Colonic mucosa (tissue), 4 donors: ENCODE measurements around the gene FNDC3B. TPM values are rescaled to one million over a fixed set of nuclear protein-coding genes. Genes with fewer than 3 reads are reported as not detected.

Experiments used
- DNase-seq: peaks from one replicate; pipeline ENCODE4 v3.0.0-alpha.2; 2020
- H3K27ac ChIP-seq: fragments of 200-600 bp; one replicate; pipeline ENCODE4 v1.8.0; 2021
- H3K27me3 ChIP-seq: fragments of 200-600 bp; one replicate; pipeline ENCODE4 v1.8.0; 2021
- H3K36me3 ChIP-seq: fragments of 200-600 bp; one replicate; pipeline ENCODE4 v1.8.0; 2021
- H3K4me1 ChIP-seq: fragments of 200-600 bp; one replicate; pipeline ENCODE4 v1.8.0; 2021; ENCODE audit warnings: mild to moderate bottlenecking
- H3K4me3 ChIP-seq: fragments of 200-600 bp; one replicate; pipeline ENCODE4 v1.8.0; 2021
- H3K9ac ChIP-seq, 2 donors: one replicate each; pipeline ENCODE4 v1.7.0; 2013; ENCODE audit warnings: control low read depth in 2 of 2, low read depth in 2 of 2, low read length in 2 of 2
- H3K9me3 ChIP-seq: fragments of 200-600 bp; one replicate; pipeline ENCODE4 v1.8.0; 2021
- CTCF ChIP-seq: fragments of 200-600 bp; IDR thresholded peaks from one replicate; pipeline ENCODE4 v1.8.0; 2022; ENCODE audit warnings: antibody characterized with exemption, mild to moderate bottlenecking
- intact Hi-C: fragments of 100-400 bp; cut with DNase I; formaldehyde crosslinking; loops from one replicate; pipeline ENCODE4 v1.14.1; 2022
- total RNA-seq, 2 donors: library from RNA; stranded (reverse); fragmentation: NEBNext Ultra II Directional in 1 of 2; extraction: Animal tissue kit (Norgen Biotek cat#: 25700) in 1 of 2; gene quantifications; one replicate each; pipeline ENCODE4 v1.2.1, GENCODE V29; 2021
- donor health status: healthy.
- donor health status: DM: no; HTN: no; CAD: no.
- donor health status: DM: no; HTN: no; CAD: no.

Gene FNDC3B
- total RNA-seq, 2 donors from 2014 or later = 66.7 to 142 TPM

GRCh38 chr3:172009803-172010202 lies 29.6 kb upstream of the FNDC3B start:
- no peak overlapping the region for H3K9ac ChIP-seq
- intact Hi-C loops = no loop called here
- H3K4me1 ChIP-seq = no peaks in the 10 kb centered on the region
- DNase-seq = no peak
- no peak overlapping the region for H3K27ac ChIP-seq
- TF ChIP-seq CTCF = no peak
- H3K9me3 ChIP-seq = no peaks in the 10 kb centered on the region
- H3K36me3 ChIP-seq = no peaks in the 10 kb centered on the region
- no peak overlapping the region for H3K4me3 ChIP-seq
- H3K27me3 ChIP-seq = no peaks in the 10 kb centered on the region

GRCh38 chr3:172012775-172013174 lies 26.6 kb upstream of the FNDC3B start:
- no peak overlapping the region for H3K27ac ChIP-seq
- H3K9ac ChIP-seq = no peak overlapping the region
- no peaks in the 10 kb centered on the region for H3K4me1 ChIP-seq
- H3K4me3 ChIP-seq = no peak overlapping the region
- H3K27me3 ChIP-seq = no peaks in the 10 kb centered on the region
- intact Hi-C loops = no loop called here
- no peak for DNase-seq
- no peak for TF ChIP-seq CTCF
- no peaks in the 10 kb centered on the region for H3K36me3 ChIP-seq
- H3K9me3 ChIP-seq = no peaks in the 10 kb centered on the region

- DNase-seq = no peak
- H3K4me1 ChIP-seq = no peaks in the 10 kb centered on the region
- H3K4me3 ChIP-seq = no peak overlapping the region
- no peak overlapping the region for H3K27ac ChIP-seq
- TF ChIP-seq CTCF = no peak
- intact Hi-C loops = no loop called here
- no peak overlapping the region for H3K9ac ChIP-seq
- no peaks in the 10 kb centered on the region for H3K9me3 ChIP-seq
- H3K36me3 ChIP-seq = no peaks in the 10 kb centered on the region
- H3K27me3 ChIP-seq = no peaks in the 10 kb centered on the region
These were observed 25.2 kb upstream of the FNDC3B start for GRCh38 chr3:172014145-172014544.

GRCh38 chr3:172018364-172018763 lies 21.0 kb upstream of the FNDC3B start:
- H3K9me3 ChIP-seq = no peaks in the 10 kb centered on the region
- H3K36me3 ChIP-seq = no peaks in the 10 kb centered on the region
- no peak overlapping the region for H3K4me3 ChIP-seq
- intact Hi-C loops = no loop called here
- H3K4me1 ChIP-seq = no peaks in the 10 kb centered on the region
- no peak for TF ChIP-seq CTCF
- DNase-seq = no peak
- H3K27me3 ChIP-seq = no peaks in the 10 kb centered on the region
- H3K27ac ChIP-seq = no peak overlapping the region
- no peak overlapping the region for H3K9ac ChIP-seq

GRCh38 chr3:172020763-172021162 lies 18.6 kb upstream of the FNDC3B start:
- intact Hi-C loops = no loop called here
- H3K4me3 ChIP-seq = no peak overlapping the region
- DNase-seq = no peak

More at GRCh38 chr3:172020763-172021162, 18.6 kb upstream of the FNDC3B start:
- H3K27ac ChIP-seq = no peak overlapping the region
- no peaks in the 10 kb centered on the region for H3K9me3 ChIP-seq
- H3K9ac ChIP-seq = no peak overlapping the region
- no peak for TF ChIP-seq CTCF
- H3K27me3 ChIP-seq = no peaks in the 10 kb centered on the region
- H3K36me3 ChIP-seq = no peaks in the 10 kb centered on the region
- no peaks in the 10 kb centered on the region for H3K4me1 ChIP-seq
